Caco-2 (cell line): ENCODE results near the gene WEE1. TPM values are rescaled to one million over a fixed set of nuclear protein-coding genes. Genes with fewer than 3 reads are reported as not detected.

Source experiments
- BruUV-seq: library from RNA; stranded (reverse); fragments of 400-500 nt; replicated peaks from 2 replicates; lab custom pipeline; 2021; lab: Mats Ljungman, UMichigan
- CTCF ChIA-PET: fragments of 300-600 bp; sonication (Branson Sonifier 250); formaldehyde crosslinking; loops from one replicate; lab custom pipeline; 2022; ENCODE audit warnings: antibody characterized with exemption; lab: Charles Lee
- POLR2A ChIA-PET: fragments of 300-600 bp; sonication (Branson Sonifier 250); formaldehyde crosslinking; loops from one replicate; lab custom pipeline; 2022; ENCODE audit warnings: antibody characterized with exemption; lab: Charles Lee
- DNase-seq, 2 experiments: peaks; one replicate each; pipeline versions ENCODE4 v3.0.0 to v3.0.0-alpha.2; 2020 to 2022
- H3K27me3 ChIP-seq: replicated peaks from 2 replicates; pipeline ENCODE4 v1.6.0; 2011; ENCODE audit warnings: low read length; ENCODE audit not compliant: control insufficient read depth, insufficient read depth
- H3K36me3 ChIP-seq: 2 replicates; pipeline ENCODE4 v1.5.1; 2011; ENCODE audit warnings: low read length; ENCODE audit not compliant: control insufficient read depth, insufficient read depth
- H3K4me1 ChIP-seq: fragments of 250-450 bp; sonication (Bioruptor Pico); 2 replicates; pipeline ENCODE4 v1.5.1; 2020; ENCODE audit warnings: mild to moderate bottlenecking
- H3K4me3 ChIP-seq: 2 replicates; pipeline ENCODE4 v1.5.1; 2011; ENCODE audit warnings: low read depth, mild to moderate bottlenecking, control low read depth, low read length
- H3K9me3 ChIP-seq: fragments of 250-450 bp; sonication (Bioruptor Pico); 2 replicates; pipeline ENCODE4 v1.5.1; 2020; ENCODE audit warnings: mild to moderate bottlenecking, moderate library complexity
- H3K27ac Mint-ChIP-seq: one replicate; pipeline ENCODE4 v1.8.0; 2022; ENCODE audit warnings: mixed read lengths; ENCODE audit not compliant: unreplicated experiment
- H3K27me3 Mint-ChIP-seq: one replicate; pipeline ENCODE4 v1.8.0; 2022; ENCODE audit warnings: mixed read lengths; ENCODE audit not compliant: insufficient read depth, unreplicated experiment
- H3K36me3 Mint-ChIP-seq: one replicate; pipeline ENCODE4 v1.8.0; 2022; ENCODE audit warnings: mild to moderate bottlenecking, mixed read lengths; ENCODE audit not compliant: insufficient read depth, unreplicated experiment
- H3K4me1 Mint-ChIP-seq: one replicate; pipeline ENCODE4 v1.8.0; 2022; ENCODE audit warnings: low read depth, mixed read lengths; ENCODE audit not compliant: unreplicated experiment
- H3K4me3 Mint-ChIP-seq: one replicate; pipeline ENCODE4 v1.8.0; 2022; ENCODE audit warnings: mild to moderate bottlenecking, moderate library complexity, mixed read lengths; ENCODE audit not compliant: unreplicated experiment
- H3K9me3 Mint-ChIP-seq: one replicate; pipeline ENCODE4 v1.8.0; 2022; ENCODE audit warnings: mixed read lengths; ENCODE audit not compliant: unreplicated experiment
- CTCF ChIP-seq, 2 experiments: fragments of 200-600 bp in 1 of 2; IDR thresholded peaks; 1 replicate in 1 of 2; 2 replicates in 1 of 2; pipeline versions ENCODE4 v1.5.1 to v1.8.0; 2011 to 2022; ENCODE audit warnings: antibody characterized with exemption in 1 of 2, control low read depth in 1 of 2, inconsistent platforms in 1 of 2, low read depth in 1 of 2, low read length in 1 of 2, mild to moderate bottlenecking in 1 of 2, moderate library complexity in 1 of 2; ENCODE audit not compliant: insufficient read depth in 1 of 2, severe bottlenecking in 1 of 2, unreplicated experiment in 1 of 2
- intact Hi-C: fragments of 100-400 bp; cut with micrococcal nuclease; formaldehyde crosslinking; loops from one replicate; pipeline ENCODE4 v1.10.0; 2022; ENCODE audit not compliant: unreplicated experiment
- total RNA-seq: library from RNA; stranded (reverse); gene quantifications from 2 replicates; pipeline ENCODE4 v1.2.3, GENCODE V29; 2022

WEE1 gene
- total RNA-seq, 1 experiment from 2014 or later: 108 TPM

GRCh38 chr11:9600166-9600565 lies 26.7 kb downstream of the WEE1 start:
- H3K27me3 ChIP-seq: no peaks in the 10 kb centered on the region
- CTCF ChIA-PET: interaction anchor here (0.6 to 0.9 kb wide), 2 partner anchors 13 to 32 kb away, joined by 3 read pairs; no protein-coding TSS in a partner anchor
- no peaks in the 10 kb centered on the region for H3K9me3 ChIP-seq
- H3K4me1 ChIP-seq: peaks cover 9% of the 10 kb centered on the region; the same call in 1 of the 2 replicates
- no peak for TF ChIP-seq CTCF (IDR thresholded peaks at IDR 0.05; ENCODE audit: insufficient read depth in 1 of 2, low read depth in 1 of 2, low read length in 1 of 2, severe bottlenecking in 1 of 2, unreplicated experiment in 1 of 2)
- DNase-seq: no peak
- Mint-ChIP-seq H3K9me3 (no peaks in the 10 kb centered on the region), H3K36me3 (no peaks in the 10 kb centered on the region), H3K4me1 (peaks cover 18% of the 10 kb centered on the region), H3K4me3 (no peak overlapping the region), H3K27me3 (no peaks in the 10 kb centered on the region), H3K27ac (peak overlapping the region; percentile 48)
- intact Hi-C loops: no loop called here
- POLR2A ChIA-PET: no interaction called here
- H3K36me3 ChIP-seq: no peaks in the 10 kb centered on the region
- H3K4me3 ChIP-seq: no peak overlapping the region
- BruUV-seq: no TSS peak

GRCh38 chr11:9600644-9601036 lies 27.2 kb downstream of the WEE1 start:
- Histone ChIP-seq H3K4me3 (no peak overlapping the region), H3K9me3 (no peaks in the 10 kb centered on the region), H3K36me3 (no peaks in the 10 kb centered on the region), H3K4me1 (peaks cover 11% of the 10 kb centered on the region; the same call in 1 of the 2 replicates), H3K27me3 (no peaks in the 10 kb centered on the region)
- DNase-seq: peak; percentile 45 to 52
- H3K27ac Mint-ChIP-seq: peak overlapping the region; percentile 48
- intact Hi-C loops: no loop called here
- TF ChIP-seq CTCF (IDR thresholded peaks at IDR 0.05; ENCODE audit: insufficient read depth in 1 of 2, low read depth in 1 of 2, low read length in 1 of 2, severe bottlenecking in 1 of 2, unreplicated experiment in 1 of 2): no peak
- H3K9me3 Mint-ChIP-seq: no peaks in the 10 kb centered on the region
- peaks cover 22% of the 10 kb centered on the region for H3K4me1 Mint-ChIP-seq
- H3K36me3 Mint-ChIP-seq: no peaks in the 10 kb centered on the region
- H3K4me3 Mint-ChIP-seq: no peak overlapping the region
- no peaks in the 10 kb centered on the region for H3K27me3 Mint-ChIP-seq
- ChIA-PET POLR2A (interaction anchor here (1.3 kb wide), 1 partner anchor 27 kb away, joined by 8 read pairs; the partner anchor contains the start of gene WEE1), CTCF (interaction anchor here (0.6 kb wide), 1 partner anchor 33 kb away, joined by 3 read pairs; no protein-coding TSS in a partner anchor)
- BruUV-seq: no TSS peak

GRCh38 chr11:9601037-9601875 lies 27.8 kb downstream of the WEE1 start:
- H3K27me3 ChIP-seq: no peaks in the 10 kb centered on the region
- no peaks in the 10 kb centered on the region for H3K36me3 ChIP-seq
- Mint-ChIP-seq H3K9me3 (no peaks in the 10 kb centered on the region), H3K36me3 (no peaks in the 10 kb centered on the region), H3K27me3 (no peaks in the 10 kb centered on the region), H3K4me1 (peaks cover 28% of the 10 kb centered on the region), H3K27ac (peak overlapping the region; percentile 48), H3K4me3 (no peak overlapping the region)
- CTCF ChIA-PET: no interaction called here
- no peaks in the 10 kb centered on the region for H3K9me3 ChIP-seq
- DNase-seq: no peak
- no TSS peak for BruUV-seq
- POLR2A ChIA-PET: interaction anchor here (0.6 to 1.3 kb wide), 2 partner anchors 28 to 91 kb away, joined by 3 to 8 read pairs; partner anchors contain the start of gene WEE1
- TF ChIP-seq CTCF (IDR thresholded peaks at IDR 0.05; ENCODE audit: insufficient read depth in 1 of 2, low read depth in 1 of 2, low read length in 1 of 2, severe bottlenecking in 1 of 2, unreplicated experiment in 1 of 2): no peak
- H3K4me3 ChIP-seq: no peak overlapping the region
- peaks cover 17% of the 10 kb centered on the region for H3K4me1 ChIP-seq
- intact Hi-C loops: no loop called here
